K562 (cell line): ENCODE data around the gene ING1.

Experiments used
- BDP1 ChIP-seq: IDR thresholded peaks from 3 replicates; pipeline ENCODE4 v1.6.1; 2011; ENCODE audit not compliant: insufficient read length, insufficient read depth
- CTCF ChIP-seq, 3 experiments: IDR thresholded peaks in 2 of 3; conservative IDR thresholded peaks in 1 of 3; 2 replicates each; pipeline ENCODE4 v1.5.1; 2011 to 2012; ENCODE audit warnings: low read length in 3 of 3, mild to moderate bottlenecking in 3 of 3, control low read depth in 2 of 3, improper control_type of control experiment in 1 of 3, inconsistent platforms in 1 of 3, low read depth in 1 of 3, mixed read lengths in 1 of 3, moderate library complexity in 1 of 3; ENCODE audit not compliant: insufficient read depth in 2 of 3
- NFYB ChIP-seq: IDR thresholded peaks from 2 replicates; pipeline ENCODE4 v1.6.1; 2011; ENCODE audit warnings: mild to moderate bottlenecking, moderate library complexity; ENCODE audit not compliant: insufficient read length; ENCODE audit errors: extremely low read depth
- U2AF1 ChIP-seq: fragments of 200-400 bp; formaldehyde crosslinking; optimal IDR thresholded peaks from 2 replicates; pipeline ENCODE3; 2017; ENCODE audit warnings: mild to moderate bottlenecking, low read depth, low read length, moderate library complexity
- TF ChIP-seq, protein P1 (sequence below): sonication (generic); formaldehyde crosslinking; IDR thresholded peaks from 2 replicates; pipeline ENCODE4 v1.9.0; 2022; ENCODE audit warnings: mild to moderate bottlenecking, missing genetic modification reagents
- TF ChIP-seq, protein P2 (sequence below): fragments of 150-350 bp; conservative IDR thresholded peaks from 2 replicates; pipeline ENCODE4 v1.6.1; 2014; ENCODE audit warnings: low read length
- TF ChIP-seq, protein P3 (sequence below): fragments of 250-450 bp; sonication (Bioruptor Pico); IDR thresholded peaks from 2 replicates; pipeline ENCODE4 v1.9.0; 2021; ENCODE audit warnings: mild to moderate bottlenecking

- TF ChIP-seq, protein P1, sequence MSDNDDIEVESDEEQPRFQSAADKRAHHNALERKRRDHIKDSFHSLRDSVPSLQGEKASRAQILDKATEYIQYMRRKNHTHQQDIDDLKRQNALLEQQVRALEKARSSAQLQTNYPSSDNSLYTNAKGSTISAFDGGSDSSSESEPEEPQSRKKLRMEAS (CRISPR knock-in tag) = no peak
- TF ChIP-seq CTCF (IDR thresholded peaks at IDR 0.05 in 2 of 3, conservative IDR thresholded peaks at IDR 0.05 in 1 of 3; ENCODE audit: insufficient read depth in 2 of 3, low read depth in 1 of 3, low read length in 3 of 3) (no peak), NFYB (no peak), BDP1 (no peak), U2AF1 (no peak)
- TF ChIP-seq, protein P2, sequence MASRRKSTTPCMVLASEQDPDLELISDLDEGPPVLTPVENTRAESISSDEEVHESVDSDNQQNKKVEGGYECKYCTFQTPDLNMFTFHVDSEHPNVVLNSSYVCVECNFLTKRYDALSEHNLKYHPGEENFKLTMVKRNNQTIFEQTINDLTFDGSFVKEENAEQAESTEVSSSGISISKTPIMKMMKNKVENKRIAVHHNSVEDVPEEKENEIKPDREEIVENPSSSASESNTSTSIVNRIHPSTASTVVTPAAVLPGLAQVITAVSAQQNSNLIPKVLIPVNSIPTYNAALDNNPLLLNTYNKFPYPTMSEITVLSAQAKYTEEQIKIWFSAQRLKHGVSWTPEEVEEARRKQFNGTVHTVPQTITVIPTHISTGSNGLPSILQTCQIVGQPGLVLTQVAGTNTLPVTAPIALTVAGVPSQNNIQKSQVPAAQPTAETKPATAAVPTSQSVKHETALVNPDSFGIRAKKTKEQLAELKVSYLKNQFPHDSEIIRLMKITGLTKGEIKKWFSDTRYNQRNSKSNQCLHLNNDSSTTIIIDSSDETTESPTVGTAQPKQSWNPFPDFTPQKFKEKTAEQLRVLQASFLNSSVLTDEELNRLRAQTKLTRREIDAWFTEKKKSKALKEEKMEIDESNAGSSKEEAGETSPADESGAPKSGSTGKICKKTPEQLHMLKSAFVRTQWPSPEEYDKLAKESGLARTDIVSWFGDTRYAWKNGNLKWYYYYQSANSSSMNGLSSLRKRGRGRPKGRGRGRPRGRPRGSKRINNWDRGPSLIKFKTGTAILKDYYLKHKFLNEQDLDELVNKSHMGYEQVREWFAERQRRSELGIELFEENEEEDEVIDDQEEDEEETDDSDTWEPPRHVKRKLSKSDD = no peak
- TF ChIP-seq, protein P3, sequence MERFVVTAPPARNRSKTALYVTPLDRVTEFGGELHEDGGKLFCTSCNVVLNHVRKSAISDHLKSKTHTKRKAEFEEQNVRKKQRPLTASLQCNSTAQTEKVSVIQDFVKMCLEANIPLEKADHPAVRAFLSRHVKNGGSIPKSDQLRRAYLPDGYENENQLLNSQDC (CRISPR knock-in tag) = no peak
Measured at GRCh38 chr13:110756219-110756631, 42.7 kb downstream of the ING1 start.
